Measurements from ENCODE around the gene PAM16.
A peak's percentile ranks its signal among the peaks of the same experiment; 100 is the strongest.

The PAM16 gene

DNA sequence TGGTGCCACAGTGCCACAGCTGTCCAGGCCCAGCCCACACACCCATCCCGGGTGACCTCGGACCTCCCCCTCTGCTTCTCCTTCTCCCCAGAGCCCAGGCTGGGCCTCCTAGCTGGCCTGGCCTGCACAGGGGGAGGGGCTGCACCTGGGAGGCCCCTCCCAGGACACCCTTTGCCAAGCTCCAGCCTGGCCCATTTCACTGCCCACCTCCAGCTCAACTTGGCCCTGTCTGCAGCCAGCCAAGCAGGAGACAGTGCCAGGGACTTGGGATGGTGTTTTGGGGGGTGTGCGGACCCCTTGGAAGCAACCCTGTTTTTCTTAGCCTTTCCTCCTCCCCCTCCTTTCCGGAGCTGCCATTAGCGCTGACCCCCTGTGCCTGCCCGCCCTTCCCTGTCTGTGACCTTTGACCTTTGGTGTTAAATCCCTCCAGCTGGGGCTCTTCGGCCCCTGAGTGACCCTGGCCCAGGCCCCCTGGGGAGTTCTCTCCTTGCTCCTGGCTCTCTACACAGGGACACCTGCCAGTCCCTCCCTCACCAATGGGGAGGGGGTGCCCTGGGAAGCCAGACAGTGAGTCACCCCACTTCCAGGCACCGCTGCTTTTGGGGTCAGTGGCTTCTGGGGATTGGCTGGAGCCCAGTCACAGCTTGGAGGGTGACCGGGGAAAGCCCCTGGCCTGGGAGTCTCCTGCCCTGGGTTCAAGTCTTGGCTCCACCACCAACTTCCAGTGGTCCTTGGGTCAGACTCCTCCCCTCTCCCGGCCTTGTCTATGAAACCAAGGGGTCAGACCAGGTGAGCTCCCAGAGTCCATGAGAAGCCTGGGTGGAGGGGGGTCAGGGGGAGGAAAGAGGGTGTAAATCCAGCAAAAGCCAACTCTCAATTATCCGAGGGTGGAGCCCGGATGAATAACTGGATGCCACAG is 33.3 kb downstream of the PAM16 start:
- DNase-seq, result no peak

DNA sequence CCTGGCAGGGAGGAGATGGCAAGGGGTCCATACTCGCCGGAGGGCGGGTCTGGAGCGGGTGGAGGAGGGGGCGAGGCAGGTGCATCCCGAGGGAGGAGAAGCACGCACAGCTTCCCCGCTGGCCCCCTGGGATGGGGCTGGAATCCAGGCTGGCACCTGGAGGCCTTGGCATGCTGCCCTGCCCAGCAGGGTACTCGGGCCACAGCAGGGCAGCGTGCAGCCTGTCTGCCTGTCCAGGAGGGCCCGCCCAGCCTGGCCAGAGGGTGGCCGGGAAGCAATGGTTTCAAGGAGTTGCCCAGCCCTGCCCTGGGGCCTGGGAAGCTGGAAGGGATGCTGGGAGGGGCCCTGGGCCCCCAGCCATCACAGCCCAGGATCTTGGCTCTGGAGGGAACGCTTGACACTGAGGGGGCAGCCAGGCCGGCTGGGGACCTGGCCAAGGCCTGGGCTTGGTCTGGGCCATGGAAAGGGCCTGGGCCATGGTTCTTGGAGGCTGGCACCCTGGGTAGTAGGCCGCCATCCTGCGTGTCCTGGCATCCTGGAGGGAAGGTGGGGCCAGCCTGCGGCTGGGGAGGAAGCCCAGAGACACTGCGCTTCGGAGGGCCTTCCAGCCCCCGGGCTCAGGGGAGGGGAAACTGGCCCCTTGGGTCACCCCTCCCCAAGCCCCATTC is 34.1 kb downstream of the PAM16 start:
- DNase-seq, result no peak

DNA sequence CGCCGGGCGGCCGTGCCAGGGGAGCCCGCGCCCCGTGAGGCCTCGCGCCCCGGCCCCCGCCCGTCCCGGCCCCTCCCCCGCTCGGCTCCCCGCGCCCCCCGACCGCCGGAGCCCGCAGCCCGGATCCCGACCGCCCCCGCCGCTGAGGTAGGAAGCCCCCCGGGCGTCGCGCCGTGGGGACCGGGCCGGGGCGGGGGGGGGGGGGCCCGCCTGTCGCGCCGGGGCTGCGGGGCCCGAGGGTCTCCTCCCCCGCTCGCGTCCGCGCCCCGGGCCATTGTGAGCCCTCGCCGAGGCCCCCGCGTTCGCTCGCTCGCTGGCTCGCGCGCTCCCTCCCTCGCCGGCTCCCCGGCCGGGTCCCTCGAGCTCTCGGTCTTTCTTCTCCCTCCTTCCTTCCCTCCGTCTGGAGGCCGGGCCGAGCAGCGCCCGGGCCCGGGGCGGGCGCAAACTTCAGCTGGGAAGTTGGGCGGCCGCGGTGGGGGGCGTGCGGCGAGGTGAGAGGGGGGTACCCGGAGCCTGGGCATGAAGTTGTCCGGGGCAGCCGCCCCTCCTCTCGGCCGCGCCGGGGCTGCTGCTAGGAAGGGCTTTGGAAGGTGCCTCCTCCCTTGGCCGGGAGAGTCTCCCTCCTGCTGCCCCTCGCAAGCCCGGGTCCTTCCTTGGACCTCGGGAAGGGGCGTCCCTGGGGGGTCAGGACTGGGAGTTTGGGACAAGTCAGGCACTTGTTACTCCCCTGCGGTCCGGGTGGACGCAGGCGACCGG is 34.8 kb downstream of the PAM16 start:
- no peak for DNase-seq

DNA sequence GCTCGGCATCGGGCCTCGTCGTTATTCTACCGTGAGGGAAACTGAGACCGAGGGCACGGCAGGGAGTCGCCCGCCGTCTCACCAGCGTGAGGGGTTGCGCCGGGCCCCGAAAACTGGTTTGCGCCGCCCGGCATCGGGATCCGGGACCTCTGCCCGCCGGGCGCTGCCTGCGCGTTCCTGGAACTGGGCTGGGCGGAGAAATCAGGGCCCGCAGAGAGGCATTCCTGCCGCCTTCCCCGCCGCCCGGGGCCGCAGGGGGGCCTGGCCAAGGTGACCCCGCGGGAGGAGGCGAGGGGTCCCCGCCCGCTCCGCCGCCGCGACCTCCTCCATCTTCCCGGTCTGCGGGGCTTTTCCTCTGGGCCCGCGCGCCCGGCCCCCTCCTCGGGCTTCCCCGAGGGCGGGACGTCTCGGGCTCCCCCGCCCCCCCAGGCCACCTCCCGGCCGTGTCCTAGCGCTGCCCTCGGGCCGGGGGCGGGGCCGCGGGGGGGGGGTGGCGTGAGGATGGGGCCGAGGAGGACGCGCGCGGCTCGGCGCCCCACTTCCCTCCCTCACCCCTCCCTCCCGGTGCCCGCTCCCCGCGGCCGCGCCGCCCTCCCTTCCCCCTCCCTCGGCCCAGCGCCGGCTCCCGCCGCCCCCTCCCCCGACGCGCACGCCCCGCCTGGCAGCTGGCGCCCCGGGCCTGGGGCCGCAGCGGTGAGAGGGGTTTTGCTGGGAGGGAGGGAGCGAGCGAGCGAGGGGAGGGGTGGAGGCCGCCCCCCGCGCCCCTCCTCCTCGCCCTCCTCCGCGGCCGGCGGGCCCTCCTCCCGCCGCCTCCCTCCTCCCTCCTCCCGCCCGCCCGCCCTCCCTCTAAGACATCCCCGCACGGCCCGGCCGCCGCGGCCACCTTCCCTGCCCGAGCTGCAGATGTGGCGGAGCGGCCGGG is 35.7 kb downstream of the PAM16 start, which contains the start of gene GLIS2:
GLIS2 (plus strand) TSS at position 882 of the 922 bp plus-strand sequence. CDS start 16,214 bp downstream, outside the sequence.
- DNase-seq, result no peak

DNA sequence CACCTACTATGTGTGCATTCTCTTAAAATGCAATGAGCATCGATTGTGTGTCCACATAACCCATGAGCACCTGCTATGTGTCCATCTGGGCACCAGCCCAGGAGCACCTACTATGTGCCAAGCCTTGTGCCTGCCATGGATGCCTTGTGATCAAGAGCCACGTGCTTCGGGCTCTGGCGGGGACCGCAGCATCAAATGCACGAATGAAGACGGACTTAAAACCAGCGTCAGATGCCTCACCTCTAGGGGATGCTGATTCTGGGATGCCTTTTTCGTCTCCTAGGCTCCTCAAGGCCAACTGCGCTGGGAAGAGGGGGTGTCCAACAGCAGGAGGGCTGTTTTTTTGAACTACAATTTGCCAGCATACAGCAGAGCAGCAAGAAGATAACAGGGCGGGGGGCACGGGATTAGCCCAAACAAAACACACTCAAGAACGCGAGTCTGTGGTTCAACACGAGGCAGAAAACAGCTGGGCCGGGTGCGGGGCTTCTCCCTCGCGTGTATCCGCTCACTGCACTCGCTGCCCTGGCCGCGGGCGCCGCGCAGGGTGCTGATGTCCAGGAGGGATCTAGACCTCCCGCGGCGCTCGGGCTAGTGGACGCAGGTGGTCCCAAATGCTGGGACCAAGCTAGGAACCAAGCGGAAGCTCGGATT is 36.5 kb downstream of the PAM16 start:
- no peak for DNase-seq

DNA sequence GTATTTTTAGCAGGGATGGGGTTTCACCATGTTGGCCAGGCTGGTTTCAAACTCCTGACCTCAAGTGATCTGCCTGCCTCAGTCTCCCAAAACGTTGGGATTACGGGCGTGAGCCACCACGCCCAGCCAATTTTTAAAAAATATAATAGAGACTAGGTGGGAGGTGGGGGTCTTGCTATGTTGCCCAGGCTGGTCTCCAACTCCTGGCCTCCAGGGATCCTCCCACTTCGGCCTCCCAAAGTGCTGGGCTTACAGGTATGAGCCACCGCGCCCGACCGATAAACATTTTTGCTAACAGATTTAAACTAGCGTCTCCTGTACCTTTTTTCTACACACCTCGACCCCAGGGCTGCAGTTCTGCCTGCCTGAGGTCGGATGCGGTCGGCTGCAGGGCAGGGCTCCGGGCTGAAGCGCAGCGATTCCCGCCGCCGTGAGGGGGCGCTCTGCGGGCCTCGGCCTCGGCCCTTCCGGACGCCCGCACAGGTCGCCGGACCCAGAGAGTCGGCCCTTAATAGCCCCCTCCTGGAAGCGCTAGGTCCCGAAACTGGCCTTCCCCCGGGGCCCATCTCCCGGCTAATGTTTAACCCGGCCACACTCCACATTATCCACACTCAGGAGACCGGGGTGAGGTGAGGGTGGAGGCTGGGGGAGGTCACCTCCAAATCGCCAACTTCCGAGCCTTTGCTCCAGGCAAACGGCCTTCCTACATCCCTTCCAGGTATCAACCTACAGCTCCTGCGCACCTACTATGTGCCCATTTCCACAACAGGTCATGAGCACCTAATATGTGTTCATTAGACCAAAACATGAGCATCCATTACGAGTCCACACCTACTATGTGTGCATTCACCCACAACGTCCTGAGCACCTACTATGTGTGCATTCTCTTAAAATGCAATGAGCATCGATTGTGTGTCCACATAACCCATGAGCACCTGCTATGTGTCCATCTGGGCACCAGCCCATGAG is 37.3 kb downstream of the PAM16 start:
- no peak for DNase-seq

DNA sequence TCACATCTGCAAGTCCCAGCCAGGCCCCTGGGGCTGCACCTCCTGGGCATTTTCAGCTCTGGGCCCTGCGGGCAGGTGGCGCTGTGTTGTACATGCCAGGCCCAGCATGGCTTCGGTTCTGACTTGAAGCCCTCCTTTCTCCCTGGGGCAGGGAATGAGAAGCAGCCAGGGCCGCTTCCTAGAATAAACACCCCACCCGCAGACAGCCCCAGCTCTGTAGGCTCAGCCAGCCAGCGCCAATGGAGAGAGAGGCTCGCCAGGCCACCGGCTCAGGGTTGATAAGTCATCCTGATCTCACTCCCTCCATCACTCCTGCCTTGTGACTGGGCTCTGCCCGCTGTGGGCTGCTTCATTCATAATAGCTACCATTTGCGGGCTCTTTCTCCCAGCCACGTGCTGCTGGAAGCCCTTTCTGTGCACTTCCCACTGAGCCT is 41.3 kb downstream of the PAM16 start:
- DNase-seq, result peak; percentile 64

DNA sequence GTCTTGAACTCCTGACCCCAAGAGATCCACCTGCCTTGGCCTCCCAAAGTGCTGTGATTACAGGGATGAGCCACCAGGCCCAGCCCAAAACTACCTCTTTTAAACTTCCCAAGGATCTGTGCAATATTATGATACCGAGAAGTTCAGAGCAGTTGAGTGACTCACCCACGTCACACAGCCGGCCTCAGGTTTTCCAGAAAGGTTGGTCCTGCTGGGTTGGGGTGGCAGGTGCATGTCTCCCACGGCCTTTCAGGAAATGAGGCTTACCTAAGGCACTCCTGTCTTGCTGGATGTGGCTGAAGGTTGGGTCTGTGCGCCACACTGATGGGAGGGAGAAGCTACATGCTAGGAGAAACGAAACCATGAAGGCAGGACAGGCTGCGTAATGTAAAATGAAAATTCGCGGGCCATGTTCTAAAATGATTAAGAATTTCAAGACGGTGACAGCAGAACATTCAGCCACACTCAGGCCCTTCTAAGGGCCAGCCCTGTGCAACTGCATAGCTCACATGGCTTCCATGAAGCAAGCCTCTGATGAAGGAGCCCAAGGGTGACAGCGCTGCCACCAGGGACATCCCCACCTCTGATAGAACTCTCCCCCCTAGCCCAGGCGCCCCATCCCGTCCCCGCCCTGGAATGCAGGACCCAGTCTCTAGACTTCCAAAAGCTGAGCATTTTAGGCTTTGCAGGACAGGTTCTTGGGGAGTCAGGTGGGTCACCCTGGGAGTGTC is 41.9 kb downstream of the PAM16 start:
- no peak for DNase-seq

DNA sequence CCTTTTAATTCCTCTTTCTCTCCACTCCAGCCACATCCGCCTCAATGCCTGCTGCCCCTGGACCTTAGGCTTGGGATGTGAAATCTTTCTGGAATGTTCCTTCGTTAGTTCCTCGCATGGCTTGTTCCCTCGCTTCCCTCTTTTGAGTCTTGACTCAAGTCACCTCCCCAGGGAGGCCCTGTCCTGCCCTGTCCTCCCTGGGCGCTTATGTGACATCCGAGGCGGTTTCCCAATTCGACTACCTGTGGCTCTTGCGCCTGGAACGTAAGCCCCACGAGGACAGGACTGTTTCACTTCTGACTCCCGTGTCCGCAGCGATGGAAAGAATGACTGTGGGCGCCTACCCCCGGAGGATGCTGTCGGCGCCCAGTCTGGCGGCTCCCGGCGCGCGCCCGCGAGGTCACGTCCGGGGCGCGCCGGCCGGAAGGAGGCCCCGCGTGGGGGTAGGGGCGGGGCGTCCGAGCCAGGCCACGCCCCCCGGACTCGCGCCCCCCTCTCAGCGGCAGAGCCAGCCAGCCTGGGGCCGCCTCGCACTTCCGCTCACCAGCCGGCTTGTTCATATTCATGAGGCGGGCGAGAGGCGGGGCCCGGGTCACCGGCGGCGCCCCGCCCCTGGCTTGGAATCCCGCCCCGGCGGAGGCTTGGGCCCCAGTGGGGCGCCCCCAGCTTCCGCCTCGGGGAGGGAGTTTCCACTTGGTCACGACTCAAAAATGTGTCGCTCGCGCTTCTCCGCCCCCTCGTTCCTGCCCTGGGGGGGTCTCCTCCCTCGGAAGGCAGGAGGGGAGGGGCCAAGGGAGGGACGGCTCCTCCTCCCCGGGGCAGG is 43.7 kb downstream of the PAM16 start:
- DNase-seq, result peak; percentile 96

DNA sequence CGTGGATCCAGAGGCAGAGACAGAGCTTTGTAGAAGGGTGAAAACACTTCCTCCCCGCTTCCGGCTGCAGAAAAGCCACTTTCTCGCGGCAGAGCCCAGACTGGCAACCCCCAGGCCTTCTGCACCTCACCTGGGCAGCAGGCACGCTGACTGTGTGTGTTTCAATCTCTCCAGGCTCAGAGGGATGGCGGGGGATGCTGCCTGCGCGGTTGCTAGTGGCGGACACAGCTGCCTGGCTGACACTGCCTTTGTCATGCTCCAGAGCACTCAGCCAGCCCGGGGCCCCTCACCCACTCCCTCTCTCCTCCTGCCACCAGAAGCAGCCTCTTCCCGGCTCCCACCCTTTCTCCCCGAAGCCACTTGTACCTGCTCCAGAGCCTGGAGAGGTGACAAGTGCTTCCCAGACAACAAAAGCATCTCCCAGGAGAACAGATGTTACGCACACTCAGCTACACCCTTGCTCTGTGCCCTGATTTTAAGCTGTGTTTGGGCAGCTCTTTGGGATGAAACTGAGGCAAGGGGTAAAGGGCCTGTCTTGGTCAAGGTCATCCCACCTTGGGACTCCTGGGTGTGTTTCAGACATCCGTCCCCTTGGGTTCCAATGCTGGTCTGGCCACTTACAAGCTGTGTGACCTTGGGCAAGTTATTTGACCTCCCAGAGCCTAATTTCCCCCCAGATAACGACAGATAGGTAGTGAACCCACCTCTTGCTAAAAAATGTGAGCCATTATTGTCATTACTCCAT is 44.5 kb downstream of the PAM16 start:
- DNase-seq, result peak; percentile 44

DNA sequence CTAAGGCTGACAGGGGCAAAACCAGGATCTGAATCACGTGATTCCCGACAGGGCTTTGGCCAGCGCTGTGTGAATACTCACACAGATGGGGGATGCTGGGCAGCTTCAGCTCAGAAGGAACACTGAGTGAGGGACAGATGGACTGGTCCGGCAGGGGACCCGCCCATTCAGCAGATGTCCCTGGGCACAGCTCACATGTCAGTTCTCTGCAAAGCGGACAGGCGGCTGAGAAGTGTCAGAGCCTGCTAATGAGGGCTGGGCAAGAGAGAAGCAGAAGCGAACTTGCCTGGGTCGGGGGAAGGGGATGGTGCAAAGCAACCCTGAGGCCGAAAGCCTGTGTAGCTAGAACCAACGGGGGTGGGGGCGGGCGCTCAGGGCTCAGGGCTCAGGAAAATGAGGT is 47.1 kb downstream of the PAM16 start:
- no peak for DNase-seq

DNA sequence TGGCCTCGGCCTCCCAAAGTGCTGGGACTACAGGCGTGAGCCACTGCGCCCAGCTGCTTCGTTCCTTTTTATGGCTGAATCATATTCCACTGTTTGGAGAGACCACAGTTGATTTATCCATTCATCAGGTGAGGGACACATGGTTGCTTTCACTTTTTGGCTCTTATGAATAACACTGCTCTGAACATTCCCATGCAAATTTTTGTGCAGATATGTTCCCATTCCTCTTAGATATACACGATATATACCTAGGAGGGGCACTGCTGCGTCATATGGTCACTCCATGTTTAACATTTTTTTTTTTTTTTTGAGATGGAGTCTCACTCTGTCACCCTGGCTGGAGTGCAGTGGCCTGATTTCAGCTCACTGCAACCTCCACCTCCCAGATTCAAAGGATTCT is 49.2 kb downstream of the PAM16 start:
- no peak for DNase-seq

DNA sequence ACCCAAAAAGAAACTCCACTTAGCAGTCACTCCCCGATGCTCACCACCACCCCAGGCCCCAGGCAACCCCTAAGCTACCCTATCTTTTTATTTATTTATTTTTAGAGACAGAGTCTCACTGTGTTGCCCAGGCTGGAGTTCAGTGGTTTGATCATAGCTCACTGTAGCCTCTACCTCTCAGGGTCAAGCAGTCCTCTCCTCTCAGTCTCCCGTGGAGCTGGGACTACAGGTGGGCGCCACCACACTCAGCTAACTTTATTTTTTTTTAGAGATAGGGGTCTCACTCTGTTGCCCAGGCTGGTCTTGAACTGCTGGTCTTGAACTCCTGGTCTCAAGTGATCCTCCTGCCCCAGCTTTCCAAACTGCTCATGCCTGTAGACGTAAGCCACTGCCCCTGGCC is 49.9 kb downstream of the PAM16 start:
- DNase-seq, result no peak

DNA sequence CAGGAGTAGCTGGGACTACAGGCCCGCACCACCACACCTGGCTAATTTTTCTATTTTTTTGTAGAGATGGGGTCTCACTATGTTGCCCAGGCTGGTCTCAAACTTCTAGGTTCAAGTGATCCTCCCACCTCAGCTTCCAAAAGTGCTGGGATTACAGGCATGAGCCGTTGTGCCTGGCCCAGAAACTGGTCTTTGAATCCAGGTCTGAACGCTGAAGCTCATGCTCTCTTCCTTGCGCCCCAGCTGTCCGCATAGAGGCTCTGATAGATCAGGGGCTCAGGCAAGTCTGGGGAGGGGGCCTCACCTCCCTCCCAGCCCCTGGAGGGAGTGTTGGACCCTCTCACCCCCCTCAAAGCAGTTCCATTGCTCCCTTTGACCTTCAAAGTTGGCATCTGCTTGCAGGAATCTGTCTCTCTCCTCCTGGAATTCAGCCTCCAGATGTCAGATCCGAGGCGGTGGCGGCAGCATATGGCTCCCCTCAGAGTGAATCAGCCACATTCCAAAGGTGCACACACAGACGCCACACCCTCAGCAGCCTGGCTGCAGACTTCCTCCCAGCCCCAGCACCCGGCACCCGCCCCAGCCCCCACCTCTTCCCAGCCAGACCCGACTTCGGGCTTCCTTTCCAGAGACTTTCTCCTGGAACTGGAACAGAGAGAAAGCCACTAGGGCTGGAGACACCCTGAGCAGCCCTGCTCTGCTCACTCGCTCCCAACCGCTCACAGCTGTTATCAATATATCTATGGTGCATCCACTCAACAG is 52.2 kb downstream of the PAM16 start:
- DNase-seq, result no peak

DNA sequence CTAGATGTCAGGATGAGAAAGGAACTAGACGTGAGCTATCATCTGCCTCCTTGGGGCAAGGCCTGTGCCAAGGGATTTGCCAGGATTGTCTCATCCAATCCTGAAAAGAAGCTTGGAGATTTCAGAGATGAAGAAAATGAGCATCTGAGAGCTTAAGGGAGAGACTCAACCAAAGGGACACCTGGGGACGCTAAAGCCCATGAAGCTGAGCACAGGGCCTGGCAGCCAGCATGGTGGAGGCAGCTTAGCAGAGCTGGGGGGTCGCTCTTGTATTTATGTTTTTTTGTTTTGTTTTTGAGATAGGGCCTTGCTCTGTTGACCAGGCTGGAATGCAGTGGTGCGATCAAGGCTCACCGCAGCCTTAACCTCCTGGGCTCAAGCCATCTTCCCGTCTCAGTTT is 53.6 kb downstream of the PAM16 start:
- no peak for DNase-seq

DNA sequence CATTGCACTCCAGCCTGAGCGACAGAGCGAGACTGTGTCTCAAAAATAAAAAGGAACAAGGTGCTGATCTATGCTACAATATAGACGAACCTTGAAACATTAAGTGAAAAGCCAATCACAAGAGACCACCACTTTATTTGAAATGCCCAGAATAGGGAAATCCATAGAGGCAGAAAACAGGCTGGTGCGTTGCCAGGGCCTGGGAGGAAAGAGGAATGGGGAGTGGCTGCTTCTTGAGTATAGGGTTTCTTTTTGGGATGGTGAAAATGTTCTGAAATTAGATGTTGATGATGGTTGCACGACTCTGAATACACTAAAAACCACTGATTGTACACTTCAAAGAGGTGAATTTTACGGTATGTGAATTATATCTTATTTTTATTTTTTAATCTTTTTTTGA is 55.5 kb downstream of the PAM16 start:
- DNase-seq, result no peak

DNA sequence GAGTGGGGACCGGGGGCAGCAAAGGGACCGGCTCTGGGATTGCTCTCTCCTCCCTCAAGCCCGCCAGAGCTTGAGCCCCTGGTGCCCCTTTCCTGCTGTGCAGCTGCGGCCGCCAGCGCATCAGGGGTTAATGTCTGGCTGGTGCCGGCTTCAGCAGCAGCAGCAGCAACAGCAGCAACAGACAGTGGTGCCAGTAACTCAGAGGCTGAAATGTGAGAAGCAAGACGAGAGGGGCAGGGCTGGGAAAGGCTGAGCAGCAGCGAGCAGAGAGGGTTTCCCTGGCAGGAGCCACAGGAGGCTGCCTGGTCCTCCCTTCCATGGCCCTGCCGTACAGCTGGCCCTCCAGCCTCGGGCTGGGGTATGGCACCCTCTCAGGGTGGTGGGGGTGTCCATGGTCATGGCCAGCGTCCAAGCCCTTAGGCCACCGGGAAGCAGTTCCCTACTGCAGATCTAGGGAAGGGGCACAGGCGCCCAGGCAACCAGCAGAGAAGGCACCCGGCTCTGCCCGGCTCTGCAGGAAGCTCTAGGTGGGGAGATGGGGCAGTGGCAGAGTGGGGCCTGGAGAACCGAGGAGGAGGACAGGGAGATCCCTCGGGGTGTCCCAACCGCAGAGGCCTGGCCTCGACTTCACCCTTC is 57.2 kb downstream of the PAM16 start:
- DNase-seq, result no peak

All from stimulated activated CD4-positive, alpha-beta T cell treated with anti-CD3 and anti-CD28 coated beads, Interleukin-1b, Interleukin-23, amount 100 ng/mL, for 48 hours (primary cell).